MG63 (cell line): Measurements from ENCODE around the gene TMEM192. TPM values are rescaled to one million over a fixed set of nuclear protein-coding genes. Genes with fewer than 3 reads are reported as not detected.
A peak's percentile ranks its signal among the peaks of the same experiment; 100 is the strongest.
"Not testable (repeated sequence)": the region's sequence is repeated elsewhere in the genome, so short reads cannot be mapped to it uniquely, and the experiment has no call there.

ENCODE experiments used
- DNase-seq: peaks from one replicate; pipeline ENCODE4 v3.0.0-alpha.2; 2020
- H3K27me3 ChIP-seq: fragments of 250-450 bp; sonication (Bioruptor Pico); 2 replicates; pipeline ENCODE4 v1.5.1; 2020; ENCODE audit warnings: mild to moderate bottlenecking, moderate library complexity
- H3K36me3 ChIP-seq: fragments of 250-450 bp; sonication (Bioruptor Pico); 2 replicates; pipeline ENCODE4 v1.5.1; 2020; ENCODE audit warnings: mild to moderate bottlenecking, moderate library complexity
- H3K4me3 ChIP-seq: fragments of 250-450 bp; sonication (Bioruptor Pico); 2 replicates; pipeline ENCODE4 v1.5.1; 2020; ENCODE audit warnings: mild to moderate bottlenecking, moderate library complexity
- H3K9me3 ChIP-seq: fragments of 250-450 bp; sonication (Bioruptor Pico); 2 replicates; pipeline ENCODE4 v1.5.1; 2020; ENCODE audit warnings: mild to moderate bottlenecking, moderate library complexity
- total RNA-seq: library from RNA; depleted of rRNA; stranded (reverse); fragments of >200 nt; shearing (Covaris generic); gene quantifications from 2 replicates; pipeline ENCODE4 v1.2.3, GENCODE V29; 2014; ENCODE audit warnings: low replicate concordance

TMEM192 gene
- total RNA-seq, 1 experiment from 2014 or later = 8.2 TPM

DNA sequence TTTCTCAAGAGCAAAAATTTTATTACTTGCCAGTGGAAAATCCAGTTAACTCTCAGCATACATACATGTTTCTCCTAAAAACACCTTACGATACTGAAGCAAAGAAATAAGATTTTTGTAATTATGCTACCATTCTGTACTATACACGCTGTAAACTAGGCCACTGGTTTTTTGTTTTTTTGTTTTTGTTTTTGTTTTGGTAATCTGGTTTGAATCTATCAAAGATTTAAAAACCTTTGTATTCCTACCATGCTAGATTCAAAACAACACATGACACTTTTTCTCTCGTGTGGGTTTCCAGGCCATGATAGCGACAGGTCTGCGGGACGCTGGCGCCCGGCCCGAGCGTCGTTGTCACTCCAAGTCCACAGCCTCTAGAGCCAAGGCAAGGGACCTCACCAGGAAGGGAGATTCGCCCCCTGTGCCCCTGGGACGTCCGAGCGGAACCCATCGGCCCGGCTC lies 723 bp downstream of the TMEM192 start:
- H3K9me3 ChIP-seq = no peaks in the 10 kb centered on the region
- DNase-seq = no peak
- peak overlapping the region; percentile 90 for H3K4me3 ChIP-seq
- no peaks in the 10 kb centered on the region for H3K36me3 ChIP-seq
- no peaks in the 10 kb centered on the region for H3K27me3 ChIP-seq

DNA sequence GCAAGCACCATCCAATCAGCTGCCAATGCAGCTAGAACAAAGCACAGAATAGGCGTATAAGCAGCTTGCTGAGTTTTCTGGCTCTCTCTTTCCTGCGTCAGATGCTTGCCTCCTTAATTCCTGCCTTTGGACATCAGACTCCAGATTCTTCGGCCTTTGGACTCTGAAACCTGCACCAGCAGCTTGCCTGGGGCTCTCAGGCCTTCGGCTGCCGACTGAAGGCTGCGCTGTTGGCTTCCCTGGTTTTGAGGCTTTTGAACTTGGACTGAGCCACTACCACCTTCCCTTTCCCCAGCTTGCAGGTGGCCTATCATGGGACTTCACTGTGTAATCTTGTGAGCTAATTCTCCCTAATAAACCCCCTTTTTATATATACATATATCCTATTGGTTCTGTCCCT lies 6.1 kb downstream of the TMEM192 start:
- Histone ChIP-seq H3K36me3 (no peaks in the 10 kb centered on the region), H3K9me3 (no peaks in the 10 kb centered on the region), H3K27me3 (no peaks in the 10 kb centered on the region), H3K4me3 (no peak overlapping the region)
- DNase-seq = no peak

GRCh38 chr4:165101641-165102040 lies 11.0 kb downstream of the TMEM192 start:
- Histone ChIP-seq H3K9me3 (no peaks in the 10 kb centered on the region), H3K36me3 (no peaks in the 10 kb centered on the region), H3K4me3 (no peak overlapping the region), H3K27me3 (no peaks in the 10 kb centered on the region)
- no peak for DNase-seq

DNA sequence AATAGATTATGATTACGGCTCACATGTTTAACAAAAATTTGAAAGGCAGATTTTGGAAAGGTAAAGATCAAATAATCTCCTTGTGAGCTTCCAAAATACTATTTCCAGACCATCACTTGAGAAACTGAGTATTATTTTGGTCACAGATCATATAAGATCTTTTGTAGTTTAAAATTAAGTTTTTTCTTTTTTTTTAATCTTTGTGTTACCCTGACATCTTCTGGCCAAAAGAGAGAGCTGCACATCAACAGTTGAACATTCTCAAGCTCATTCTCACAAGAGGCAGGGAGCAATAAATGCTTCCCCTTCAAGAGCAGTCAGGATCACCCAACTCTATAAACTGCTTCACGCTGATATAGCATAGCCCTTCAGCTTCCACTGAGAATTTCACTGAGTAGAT lies 15.9 kb downstream of the TMEM192 start:
- Histone ChIP-seq H3K9me3 (no peaks in the 10 kb centered on the region), H3K27me3 (no peaks in the 10 kb centered on the region), H3K4me3 (no peak overlapping the region), H3K36me3 (no peaks in the 10 kb centered on the region)
- no peak for DNase-seq

DNA sequence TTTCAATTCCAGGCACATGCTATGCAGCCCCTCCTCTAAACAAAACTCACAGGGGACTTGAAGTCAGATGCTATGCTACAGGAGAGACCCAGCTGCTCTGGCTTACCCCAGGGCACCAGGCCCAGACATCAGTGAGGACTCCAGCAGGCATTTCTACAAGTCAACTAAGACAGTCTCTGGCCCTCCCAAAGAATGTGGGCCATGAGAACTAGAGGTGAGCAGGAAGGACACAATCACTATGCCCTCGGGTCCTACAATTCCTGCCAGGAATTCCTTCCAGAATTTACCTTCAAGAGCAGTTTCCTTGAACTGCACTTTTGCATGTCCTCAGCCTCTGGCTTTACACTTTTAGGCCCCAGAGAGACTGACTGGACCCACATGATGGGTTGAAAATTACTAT lies 17.4 kb downstream of the TMEM192 start:
- DNase-seq = no peak
- Histone ChIP-seq H3K27me3 (no peaks in the 10 kb centered on the region), H3K36me3 (no peaks in the 10 kb centered on the region), H3K9me3 (no peaks in the 10 kb centered on the region), H3K4me3 (no peak overlapping the region)

- DNase-seq = no peak
- Histone ChIP-seq H3K9me3 (no peaks in the 10 kb centered on the region), H3K4me3 (no peak overlapping the region), H3K27me3 (no peaks in the 10 kb centered on the region), H3K36me3 (no peaks in the 10 kb centered on the region)
Measured at GRCh38 chr4:165094873-165095272, 17.8 kb downstream of the TMEM192 start.

GRCh38 chr4:165092187-165092586 lies 20.5 kb downstream of the TMEM192 start:
- not testable (repeated sequence) for H3K4me3 ChIP-seq

DNA sequence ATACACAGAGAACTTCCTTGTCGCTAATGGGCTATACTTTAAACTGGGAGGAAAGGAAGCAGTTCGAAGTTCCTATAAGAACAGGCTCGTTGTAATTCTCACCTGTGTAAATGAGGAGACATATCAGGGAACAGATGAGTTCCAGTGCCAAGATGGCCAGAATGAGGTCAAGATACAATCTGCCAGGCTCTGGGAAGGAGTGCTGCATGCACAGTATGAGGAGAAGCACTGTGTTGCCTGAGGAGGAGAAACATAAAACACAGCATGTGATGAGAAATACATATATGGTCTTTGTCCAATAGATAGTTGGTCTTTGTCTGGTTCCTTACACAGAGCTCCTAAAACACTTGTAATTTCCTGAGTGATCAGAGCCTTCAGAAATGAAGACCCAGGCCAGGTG lies 24.3 kb downstream of the TMEM192 start:
- Histone ChIP-seq H3K9me3 (no peaks in the 10 kb centered on the region), H3K27me3 (no peaks in the 10 kb centered on the region), H3K4me3 (no peak overlapping the region), H3K36me3 (no peaks in the 10 kb centered on the region)
- DNase-seq = no peak

More at GRCh38 chr4:165092187-165092586, 20.5 kb downstream of the TMEM192 start:
- H3K9me3 ChIP-seq, DNase-seq, H3K27me3 ChIP-seq, H3K36me3 ChIP-seq: not testable (repeated sequence)

- H3K4me3 ChIP-seq = no peak overlapping the region
- no peaks in the 10 kb centered on the region for H3K27me3 ChIP-seq
- H3K9me3 ChIP-seq = no peaks in the 10 kb centered on the region
- H3K36me3 ChIP-seq = no peaks in the 10 kb centered on the region
- DNase-seq = no peak
Measured at GRCh38 chr4:165085946-165086345, 26.7 kb downstream of the TMEM192 start.

- not testable (repeated sequence) for H3K4me3 ChIP-seq, DNase-seq, H3K9me3 ChIP-seq, H3K27me3 ChIP-seq, H3K36me3 ChIP-seq
Measured at GRCh38 chr4:165084787-165085186, 27.9 kb downstream of the TMEM192 start.

- no peak for DNase-seq
- Histone ChIP-seq H3K4me3 (no peak overlapping the region), H3K36me3 (no peaks in the 10 kb centered on the region; the same call in 1 of the 2 replicates), H3K9me3 (no peaks in the 10 kb centered on the region), H3K27me3 (no peaks in the 10 kb centered on the region)
Measured at GRCh38 chr4:165079476-165079875, 33.2 kb downstream of the TMEM192 start.

DNA sequence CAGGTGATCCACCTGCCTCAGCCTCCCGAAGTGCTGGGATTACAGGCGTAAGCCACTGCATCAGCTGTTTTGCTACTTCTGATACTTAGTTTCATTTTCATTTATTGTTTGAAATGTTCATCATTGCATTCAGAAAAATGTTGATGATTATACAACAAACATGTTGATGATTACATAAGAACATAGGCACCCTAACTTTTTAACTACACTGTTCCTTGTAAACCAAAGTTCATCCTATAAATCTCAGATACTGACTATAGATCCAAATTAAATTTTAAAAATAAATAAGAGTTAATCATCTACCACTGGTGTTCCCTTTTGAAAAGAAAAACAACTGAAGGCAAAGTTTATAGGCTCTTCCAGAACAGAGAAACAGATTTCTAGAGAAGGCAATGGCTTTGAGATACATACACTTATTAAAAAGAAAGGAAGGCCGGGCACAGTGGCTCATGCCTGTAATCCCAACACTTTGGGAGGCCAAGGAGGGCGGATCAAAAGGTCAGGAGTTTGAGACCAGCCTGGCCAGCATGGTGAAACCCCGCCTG lies 35.6 kb downstream of the TMEM192 start:
- Histone ChIP-seq H3K9me3 (no peaks in the 10 kb centered on the region), H3K36me3 (no peaks in the 10 kb centered on the region; the same call in 1 of the 2 replicates), H3K4me3 (no peak overlapping the region), H3K27me3 (no peaks in the 10 kb centered on the region)
- no peak for DNase-seq

GRCh38 chr4:165073346-165073745 lies 39.3 kb downstream of the TMEM192 start:
- DNase-seq, H3K4me3 ChIP-seq, H3K27me3 ChIP-seq, H3K36me3 ChIP-seq, H3K9me3 ChIP-seq: not testable (repeated sequence)

GRCh38 chr4:165070560-165070959 lies 42.1 kb downstream of the TMEM192 start:
- Histone ChIP-seq H3K36me3 (no peaks in the 10 kb centered on the region), H3K4me3 (no peak overlapping the region), H3K9me3 (no peaks in the 10 kb centered on the region), H3K27me3 (no peaks in the 10 kb centered on the region)
- no peak for DNase-seq

DNA sequence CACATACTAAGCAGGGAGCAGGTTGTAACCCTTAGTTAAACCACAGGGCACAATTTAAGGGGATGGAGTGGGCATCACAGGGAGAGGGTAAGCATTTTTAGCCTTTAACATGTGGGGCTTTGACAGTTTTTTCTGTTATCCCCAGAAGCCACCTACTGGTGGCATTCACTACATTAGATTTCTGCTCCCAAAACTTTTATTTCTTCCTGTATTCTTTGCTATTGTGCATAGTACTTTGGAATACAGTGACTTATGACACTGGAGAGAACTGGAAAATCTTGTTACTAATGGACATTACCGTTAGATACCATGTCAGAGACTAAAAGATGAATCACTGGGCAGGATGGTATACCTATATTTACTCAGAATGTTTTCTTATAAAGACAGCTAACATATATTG lies 51.7 kb downstream of the TMEM192 start:
- Histone ChIP-seq H3K36me3 (no peaks in the 10 kb centered on the region), H3K4me3 (no peak overlapping the region), H3K27me3 (no peaks in the 10 kb centered on the region), H3K9me3 (no peaks in the 10 kb centered on the region)
- no peak for DNase-seq

GRCh38 chr4:165059386-165059785 lies 53.3 kb downstream of the TMEM192 start:
- Histone ChIP-seq H3K36me3 (no peaks in the 10 kb centered on the region), H3K27me3 (no peaks in the 10 kb centered on the region), H3K4me3 (no peak overlapping the region), H3K9me3 (no peaks in the 10 kb centered on the region)
- DNase-seq = no peak

DNA sequence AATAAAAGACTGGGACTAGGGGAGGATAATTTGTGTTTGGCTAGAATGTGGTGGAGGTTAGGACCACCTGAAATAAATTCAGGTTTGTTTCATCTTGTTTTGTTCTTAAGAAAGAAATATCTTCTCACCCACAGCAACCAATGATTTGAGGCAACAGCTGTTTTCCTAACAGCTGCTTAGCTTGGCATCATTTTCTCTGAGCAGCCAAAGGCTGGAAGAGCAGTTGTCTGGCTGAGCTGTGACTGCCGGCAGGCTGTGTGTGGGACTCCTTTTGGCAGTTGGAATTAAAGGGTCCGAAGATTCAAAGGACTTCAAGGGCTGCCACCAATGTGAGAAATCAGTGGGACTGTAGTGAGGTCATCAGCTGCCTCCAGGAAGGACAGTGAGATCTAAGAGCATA lies 54.0 kb downstream of the TMEM192 start:
- H3K9me3 ChIP-seq = no peaks in the 10 kb centered on the region

DNA sequence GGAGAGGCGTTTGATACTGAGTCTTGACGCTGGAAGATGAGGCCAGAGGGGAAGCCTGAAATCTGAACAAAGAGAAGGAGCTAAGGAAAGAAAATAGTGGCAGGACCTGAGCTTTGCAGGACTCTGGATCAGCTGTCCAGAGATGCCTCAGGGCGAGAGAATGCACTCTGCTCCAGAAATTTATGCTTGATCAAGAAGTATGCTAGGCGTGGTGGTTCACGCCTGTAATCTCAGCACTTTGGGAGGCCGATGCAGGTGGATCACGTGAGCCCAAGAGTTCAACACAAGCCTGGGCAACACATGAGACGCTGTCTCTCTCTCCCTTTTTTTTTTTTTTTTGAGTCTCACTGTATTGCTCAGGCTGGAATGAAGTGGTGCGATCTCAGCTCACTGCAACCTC lies 57.1 kb downstream of the TMEM192 start:
- Histone ChIP-seq H3K4me3 (no peak overlapping the region), H3K36me3 (no peaks in the 10 kb centered on the region), H3K27me3 (no peaks in the 10 kb centered on the region), H3K9me3 (no peaks in the 10 kb centered on the region)
- no peak for DNase-seq

More for the DNA sequence above, 54.0 kb downstream of the TMEM192 start:
- Histone ChIP-seq H3K4me3 (no peak overlapping the region), H3K27me3 (no peaks in the 10 kb centered on the region), H3K36me3 (no peaks in the 10 kb centered on the region)
- DNase-seq = no peak

- Histone ChIP-seq H3K27me3 (no peaks in the 10 kb centered on the region), H3K4me3 (no peak within 1 kb of the TSS), H3K9me3 (no peaks in the 10 kb centered on the region), H3K36me3 (no peaks in the 10 kb centered on the region)
- no peak for DNase-seq
Measured at GRCh38 chr4:165053645-165054044, 59.0 kb downstream of the TMEM192 start, which contains the start of gene TRIM75. TSS of gene TRIM75 (plus strand) at chr4:165053866. CDS start at chr4:165059148, 5,282 bp downstream.
